SKM-1 (cell line): ENCODE results near the gene SPPL3.

ENCODE experiments used
- DNase-seq: peaks from one replicate; lab custom pipeline; 2025; ENCODE audit not compliant: unreplicated experiment; lab: John Stamatoyannopoulos, UW

The SPPL3 gene

GRCh38 chr12:120725659-120726509 lies 178.3 kb downstream of the SPPL3 start, which contains the start of gene ACADS:
Gene ACADS (plus strand): TSS chr12:120725826. CDS start chr12:120725886, 60 bp downstream.
- DNase-seq, result peak; percentile 41

- no peak for DNase-seq
Observed at GRCh38 chr12:120725151-120725658, 179.0 kb downstream of the SPPL3 start.

- no peak for DNase-seq
Observed at GRCh38 chr12:120724720-120725119, 179.4 kb downstream of the SPPL3 start.

- no peak for DNase-seq
Observed at GRCh38 chr12:120722784-120723183, 181.4 kb downstream of the SPPL3 start.

- no peak for DNase-seq
Observed at GRCh38 chr12:120721866-120722265, 182.3 kb downstream of the SPPL3 start.

- no peak for DNase-seq
Observed at GRCh38 chr12:120720987-120721801, 183.0 kb downstream of the SPPL3 start.

GRCh38 chr12:120720234-120720986 lies 183.7 kb downstream of the SPPL3 start:
- no peak for DNase-seq

- no peak for DNase-seq
Observed at GRCh38 chr12:120719496-120720233, 184.5 kb downstream of the SPPL3 start.

- DNase-seq, result no peak
Observed at GRCh38 chr12:120719072-120719471, 185.1 kb downstream of the SPPL3 start.

GRCh38 chr12:120718055-120718454 lies 186.1 kb downstream of the SPPL3 start:
- DNase-seq, result no peak

GRCh38 chr12:120713861-120714482 lies 190.2 kb downstream of the SPPL3 start:
- peak; percentile 14 for DNase-seq

GRCh38 chr12:120712610-120713009 lies 191.5 kb downstream of the SPPL3 start:
- DNase-seq, result no peak
